MG63 (cell line): ENCODE data around the gene ZDHHC8. TPM values are rescaled to one million over a fixed set of nuclear protein-coding genes. Genes with fewer than 3 reads are reported as not detected.
"Not testable (repeated sequence)": the region's sequence is repeated elsewhere in the genome, so short reads cannot be mapped to it uniquely, and the experiment has no call there.

ENCODE experiments used
- DNase-seq: peaks from one replicate; pipeline ENCODE4 v3.0.0-alpha.2; 2020
- H3K27me3 ChIP-seq: fragments of 250-450 bp; sonication (Bioruptor Pico); 2 replicates; pipeline ENCODE4 v1.5.1; 2020; ENCODE audit warnings: mild to moderate bottlenecking, moderate library complexity
- H3K36me3 ChIP-seq: fragments of 250-450 bp; sonication (Bioruptor Pico); 2 replicates; pipeline ENCODE4 v1.5.1; 2020; ENCODE audit warnings: mild to moderate bottlenecking, moderate library complexity
- H3K4me3 ChIP-seq: fragments of 250-450 bp; sonication (Bioruptor Pico); 2 replicates; pipeline ENCODE4 v1.5.1; 2020; ENCODE audit warnings: mild to moderate bottlenecking, moderate library complexity
- H3K9me3 ChIP-seq: fragments of 250-450 bp; sonication (Bioruptor Pico); 2 replicates; pipeline ENCODE4 v1.5.1; 2020; ENCODE audit warnings: mild to moderate bottlenecking, moderate library complexity
- total RNA-seq: library from RNA; depleted of rRNA; stranded (reverse); fragments of >200 nt; shearing (Covaris generic); gene quantifications from 2 replicates; pipeline ENCODE4 v1.2.3, GENCODE V29; 2014; ENCODE audit warnings: low replicate concordance

Gene ZDHHC8
- total RNA-seq, 1 experiment from 2014 or later, result 9.6 TPM

GRCh38 chr22:20156042-20156389 lies 24.4 kb downstream of the ZDHHC8 start:
- H3K36me3 ChIP-seq, result no peaks in the 10 kb centered on the region
- no peaks in the 10 kb centered on the region for H3K9me3 ChIP-seq
- no peak for DNase-seq
- H3K4me3 ChIP-seq, result no peak overlapping the region
- H3K27me3 ChIP-seq, result no peaks in the 10 kb centered on the region

- Histone ChIP-seq H3K4me3 (no peak overlapping the region), H3K9me3 (no peaks in the 10 kb centered on the region)
- peak; percentile 44 for DNase-seq
Measured at GRCh38 chr22:20156611-20157429, 25.2 kb downstream of the ZDHHC8 start.

DNA sequence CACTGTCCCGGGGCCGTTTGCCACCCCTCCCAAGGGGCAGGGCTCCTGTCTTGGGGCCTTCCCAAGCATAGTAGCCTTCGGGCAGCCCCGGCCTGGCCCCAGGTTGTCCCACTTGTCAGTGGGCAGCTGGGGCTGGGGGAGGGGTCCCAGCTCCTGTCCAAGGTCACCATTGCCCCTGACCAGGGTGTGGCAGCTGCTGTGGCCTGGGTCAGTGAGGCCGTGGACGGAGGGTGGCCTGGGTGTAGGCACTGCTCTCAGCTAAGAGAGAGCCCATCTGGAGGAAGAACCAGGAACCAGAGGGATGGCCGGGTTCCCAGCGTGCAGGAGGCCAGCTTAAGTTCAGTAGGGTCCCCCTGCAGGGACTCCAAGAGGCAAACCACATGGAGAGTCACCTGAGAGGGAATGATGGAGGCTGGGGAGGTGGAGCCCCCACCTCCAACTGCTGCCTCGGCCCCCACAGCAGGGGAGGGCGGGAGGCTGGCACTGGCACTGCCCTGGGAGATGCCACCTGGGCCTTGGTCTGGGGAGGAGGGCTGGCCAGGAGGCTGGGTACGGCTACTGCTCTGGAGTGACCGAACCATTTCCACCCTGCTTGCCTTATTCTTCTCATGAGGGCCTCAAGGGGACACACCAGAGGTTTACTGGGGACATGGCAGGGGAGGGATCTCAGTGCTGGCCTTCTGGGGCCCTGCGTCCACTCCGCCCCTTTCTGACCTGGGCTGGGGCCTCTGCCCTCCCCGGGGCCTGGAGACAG lies 26.0 kb downstream of the ZDHHC8 start:
- H3K9me3 ChIP-seq, result no peaks in the 10 kb centered on the region
- H3K27me3 ChIP-seq, result no peaks in the 10 kb centered on the region
- no peak overlapping the region for H3K4me3 ChIP-seq
- no peaks in the 10 kb centered on the region for H3K36me3 ChIP-seq
- DNase-seq, result no peak

More at GRCh38 chr22:20156611-20157429, 25.2 kb downstream of the ZDHHC8 start:
- H3K36me3 ChIP-seq, result no peaks in the 10 kb centered on the region
- H3K27me3 ChIP-seq, result no peaks in the 10 kb centered on the region

DNA sequence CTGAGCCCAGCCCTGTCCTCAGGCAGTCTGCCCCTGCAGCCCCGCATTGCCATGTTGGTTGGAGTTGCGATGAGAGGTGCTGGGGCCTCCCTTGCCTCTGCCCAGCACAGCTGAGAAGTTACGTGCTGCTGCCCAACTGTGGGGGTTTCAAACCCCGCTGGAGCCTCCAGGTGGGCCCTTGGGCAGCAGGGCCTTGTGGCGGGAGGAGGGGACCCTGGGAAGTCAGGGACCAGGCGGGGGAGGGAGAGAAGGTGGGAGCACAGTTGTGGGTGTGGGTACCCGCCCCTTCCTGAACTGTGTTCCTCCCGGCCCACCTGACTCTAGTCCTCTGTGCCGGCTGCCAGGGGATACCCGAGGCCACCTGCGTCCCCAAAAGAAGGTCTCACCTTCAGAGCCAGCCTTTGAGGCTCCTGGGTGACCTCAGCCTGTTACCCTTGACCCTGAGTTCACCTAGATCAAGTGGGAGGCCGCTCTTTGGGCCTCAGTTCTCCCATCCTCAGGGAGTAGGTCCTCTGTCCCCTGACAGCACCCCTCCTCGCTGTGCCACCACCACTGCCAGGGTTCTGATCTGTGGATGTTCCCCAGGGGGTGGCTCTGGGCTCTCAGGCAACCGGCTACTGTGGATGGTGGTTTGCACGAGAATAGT lies 26.9 kb downstream of the ZDHHC8 start:
- no peaks in the 10 kb centered on the region for H3K36me3 ChIP-seq
- no peaks in the 10 kb centered on the region for H3K9me3 ChIP-seq
- DNase-seq, result no peak
- H3K4me3 ChIP-seq, result no peak overlapping the region
- no peaks in the 10 kb centered on the region for H3K27me3 ChIP-seq

DNA sequence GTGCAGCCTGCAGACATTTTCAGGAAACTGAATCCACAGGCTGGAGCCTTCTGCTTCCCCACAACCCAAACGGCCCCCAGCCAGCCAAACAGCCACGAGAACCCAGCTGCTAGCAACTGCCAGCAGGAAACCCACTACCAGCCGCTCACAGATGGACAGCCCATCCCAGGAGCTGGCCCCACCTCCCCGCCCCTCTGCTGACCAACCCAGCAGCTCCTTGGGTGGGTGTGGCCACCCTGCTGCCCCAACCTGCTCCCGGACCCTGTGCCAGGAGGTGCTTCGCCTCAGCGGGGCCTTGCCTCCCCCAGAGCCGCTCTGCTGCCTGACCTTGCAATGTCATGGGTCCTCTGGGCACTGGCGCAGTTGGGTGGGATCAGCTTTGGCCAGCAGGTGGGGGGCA lies 27.5 kb downstream of the ZDHHC8 start:
- H3K27me3 ChIP-seq, result no peaks in the 10 kb centered on the region
- no peak overlapping the region for H3K4me3 ChIP-seq
- no peaks in the 10 kb centered on the region for H3K36me3 ChIP-seq
- H3K9me3 ChIP-seq, result no peaks in the 10 kb centered on the region
- DNase-seq, result no peak

DNA sequence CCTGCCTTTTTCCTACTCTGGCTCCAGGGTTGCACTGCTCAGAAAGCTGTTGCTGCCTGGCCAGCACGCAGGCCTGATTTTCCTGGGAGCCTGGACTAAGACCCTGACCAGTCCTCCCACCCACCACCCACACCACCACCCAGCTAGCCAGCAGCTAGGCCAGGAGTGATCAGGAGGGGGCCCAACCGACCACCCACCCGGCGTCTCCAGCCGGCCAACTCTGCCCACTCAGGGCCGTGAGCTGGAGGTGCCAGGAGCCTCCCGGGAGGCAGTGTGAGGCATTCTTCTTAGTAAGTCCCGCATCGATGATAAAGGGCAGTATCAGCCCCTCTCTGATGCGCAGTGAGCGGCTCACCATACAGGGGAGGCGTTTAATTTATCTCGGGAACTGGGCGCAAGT lies 27.9 kb downstream of the ZDHHC8 start:
- not testable (repeated sequence) for H3K36me3 ChIP-seq, H3K9me3 ChIP-seq, H3K27me3 ChIP-seq, H3K4me3 ChIP-seq, DNase-seq

DNA sequence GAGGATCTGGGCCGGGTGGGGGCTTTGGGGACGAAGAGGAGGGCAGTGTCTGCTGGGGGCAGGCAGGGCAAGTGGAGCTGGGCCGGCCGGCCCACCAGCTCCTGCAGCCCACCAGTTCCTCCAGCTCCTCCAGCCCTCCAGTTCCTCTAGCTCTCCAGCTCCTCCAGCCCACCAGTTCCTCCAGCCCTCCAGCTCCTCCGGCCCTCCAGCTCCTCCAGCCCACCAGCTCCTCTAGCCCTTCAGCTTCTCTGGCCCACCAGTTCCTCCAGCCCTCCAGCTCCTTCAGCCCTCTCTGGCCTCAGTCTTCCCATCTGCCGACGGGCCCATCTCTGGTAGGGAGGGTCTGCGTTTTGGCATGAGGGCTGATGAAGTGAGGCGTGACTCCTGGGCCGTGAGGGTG lies 28.4 kb downstream of the ZDHHC8 start:
- H3K4me3 ChIP-seq, result no peak overlapping the region
- no peaks in the 10 kb centered on the region for H3K27me3 ChIP-seq
- no peaks in the 10 kb centered on the region for H3K9me3 ChIP-seq

GRCh38 chr22:20164863-20165262 lies 33.3 kb downstream of the ZDHHC8 start:
- no peak overlapping the region for H3K4me3 ChIP-seq
- DNase-seq, result no peak
- H3K27me3 ChIP-seq, result no peaks in the 10 kb centered on the region
- no peaks in the 10 kb centered on the region for H3K36me3 ChIP-seq
- no peaks in the 10 kb centered on the region for H3K9me3 ChIP-seq

More for the DNA sequence above, 28.4 kb downstream of the ZDHHC8 start:
- DNase-seq, result no peak
- no peaks in the 10 kb centered on the region for H3K36me3 ChIP-seq

DNA sequence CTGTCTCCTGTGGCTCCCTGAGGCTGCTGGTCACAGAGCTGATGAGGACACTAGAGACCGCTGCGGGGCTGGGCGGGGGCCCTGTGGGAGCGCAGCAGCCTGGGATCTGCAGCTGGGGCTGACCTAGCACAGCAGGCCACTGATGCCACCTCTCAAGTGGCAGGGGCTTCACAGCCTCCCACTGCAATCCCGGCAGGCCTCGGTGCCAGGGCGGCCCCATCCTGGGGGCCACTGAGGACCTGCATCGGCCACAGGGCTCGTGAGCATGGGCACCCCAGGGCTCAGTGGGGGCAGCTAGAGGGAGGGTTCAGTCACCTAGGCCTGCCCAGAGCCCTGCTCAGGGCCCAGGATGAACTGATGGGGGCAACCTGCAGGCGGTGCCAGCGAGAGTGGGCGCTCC lies 33.8 kb downstream of the ZDHHC8 start:
- H3K36me3 ChIP-seq, result no peaks in the 10 kb centered on the region
- DNase-seq, result no peak
- no peaks in the 10 kb centered on the region for H3K9me3 ChIP-seq
- no peak overlapping the region for H3K4me3 ChIP-seq
- H3K27me3 ChIP-seq, result no peaks in the 10 kb centered on the region

- H3K4me3 ChIP-seq, result no peak overlapping the region
- DNase-seq, result no peak
- H3K36me3 ChIP-seq, result no peaks in the 10 kb centered on the region
- no peaks in the 10 kb centered on the region for H3K27me3 ChIP-seq
- no peaks in the 10 kb centered on the region for H3K9me3 ChIP-seq
Measured at GRCh38 chr22:20165913-20166312, 34.3 kb downstream of the ZDHHC8 start.

- Histone ChIP-seq H3K36me3 (no peaks in the 10 kb centered on the region), H3K9me3 (no peaks in the 10 kb centered on the region), H3K27me3 (no peaks in the 10 kb centered on the region), H3K4me3 (no peak overlapping the region)
- DNase-seq, result no peak
Measured at GRCh38 chr22:20166703-20167102, 35.1 kb downstream of the ZDHHC8 start.

GRCh38 chr22:20167643-20168322 lies 36.2 kb downstream of the ZDHHC8 start:
- Histone ChIP-seq H3K4me3 (no peak overlapping the region), H3K27me3 (no peaks in the 10 kb centered on the region), H3K9me3 (no peaks in the 10 kb centered on the region), H3K36me3 (no peaks in the 10 kb centered on the region)
- DNase-seq, result no peak

GRCh38 chr22:20169253-20169822 lies 37.7 kb downstream of the ZDHHC8 start:
- Histone ChIP-seq H3K27me3 (no peaks in the 10 kb centered on the region), H3K4me3 (no peak overlapping the region), H3K36me3 (no peaks in the 10 kb centered on the region), H3K9me3 (no peaks in the 10 kb centered on the region)
- no peak for DNase-seq

DNA sequence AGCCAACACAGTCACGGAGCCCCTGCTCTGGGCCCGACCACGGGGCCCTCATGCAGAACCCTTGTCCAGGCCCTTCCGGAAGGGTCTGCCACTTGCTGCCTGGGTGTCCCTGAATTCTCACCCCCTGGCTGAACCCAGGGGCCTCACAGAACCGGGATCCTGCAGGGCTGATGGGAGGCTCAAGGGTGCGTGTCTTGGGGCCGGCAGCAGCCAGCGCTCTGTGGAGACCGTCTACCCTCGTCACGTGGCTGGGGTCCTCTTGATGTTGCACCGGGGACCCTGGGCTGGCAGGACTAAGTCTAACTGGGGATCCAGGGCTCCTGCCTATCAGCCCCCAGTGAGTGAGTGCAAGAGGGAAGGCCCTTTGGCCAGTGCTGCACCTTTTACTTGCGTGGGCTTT lies 38.6 kb downstream of the ZDHHC8 start:
- no peaks in the 10 kb centered on the region for H3K36me3 ChIP-seq
- no peak for DNase-seq
- no peaks in the 10 kb centered on the region for H3K9me3 ChIP-seq
- H3K4me3 ChIP-seq, result no peak overlapping the region
- H3K27me3 ChIP-seq, result no peaks in the 10 kb centered on the region

- no peak overlapping the region for H3K4me3 ChIP-seq
- H3K36me3 ChIP-seq, result no peaks in the 10 kb centered on the region
- DNase-seq, result no peak
- H3K27me3 ChIP-seq, result no peaks in the 10 kb centered on the region
- no peaks in the 10 kb centered on the region for H3K9me3 ChIP-seq
Measured at GRCh38 chr22:20171288-20172140, 39.9 kb downstream of the ZDHHC8 start.

DNA sequence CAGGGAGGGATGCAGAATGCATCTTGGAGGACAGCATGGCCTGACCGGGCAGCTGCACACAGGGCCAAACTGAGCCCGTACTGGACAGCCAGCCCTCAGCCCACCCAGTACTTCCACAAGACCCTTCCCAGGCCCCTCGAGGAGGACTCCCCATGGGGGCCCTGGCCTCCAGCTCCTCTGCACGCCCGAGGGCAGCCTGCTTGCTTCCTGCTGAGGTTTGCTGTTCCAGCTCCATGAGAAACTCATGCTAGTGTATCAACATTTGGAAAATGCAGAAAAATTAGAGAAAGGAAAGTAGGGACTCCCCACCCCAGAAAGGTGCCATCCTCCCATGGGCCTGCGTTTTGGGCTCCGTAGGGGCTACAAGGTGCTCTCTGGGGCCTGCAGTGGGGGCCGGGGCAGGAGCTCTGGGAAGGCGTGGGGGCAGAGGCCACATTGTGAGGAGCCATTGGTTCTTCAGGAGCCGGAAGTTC lies 40.6 kb downstream of the ZDHHC8 start:
- no peak overlapping the region for H3K4me3 ChIP-seq
- H3K9me3 ChIP-seq, result no peaks in the 10 kb centered on the region
- no peak for DNase-seq
- no peaks in the 10 kb centered on the region for H3K36me3 ChIP-seq
- H3K27me3 ChIP-seq, result no peaks in the 10 kb centered on the region
